Suppressor macrophage treated with lipopolysaccharide for 1 hour (primary cell): ENCODE results near the gene ABCA2.

Experiments used
- DNase-seq, 3 donors: peaks; one replicate each; pipeline ENCODE4 v3.0.0-alpha.2; 2020 to 2022

ABCA2 gene, protein sequence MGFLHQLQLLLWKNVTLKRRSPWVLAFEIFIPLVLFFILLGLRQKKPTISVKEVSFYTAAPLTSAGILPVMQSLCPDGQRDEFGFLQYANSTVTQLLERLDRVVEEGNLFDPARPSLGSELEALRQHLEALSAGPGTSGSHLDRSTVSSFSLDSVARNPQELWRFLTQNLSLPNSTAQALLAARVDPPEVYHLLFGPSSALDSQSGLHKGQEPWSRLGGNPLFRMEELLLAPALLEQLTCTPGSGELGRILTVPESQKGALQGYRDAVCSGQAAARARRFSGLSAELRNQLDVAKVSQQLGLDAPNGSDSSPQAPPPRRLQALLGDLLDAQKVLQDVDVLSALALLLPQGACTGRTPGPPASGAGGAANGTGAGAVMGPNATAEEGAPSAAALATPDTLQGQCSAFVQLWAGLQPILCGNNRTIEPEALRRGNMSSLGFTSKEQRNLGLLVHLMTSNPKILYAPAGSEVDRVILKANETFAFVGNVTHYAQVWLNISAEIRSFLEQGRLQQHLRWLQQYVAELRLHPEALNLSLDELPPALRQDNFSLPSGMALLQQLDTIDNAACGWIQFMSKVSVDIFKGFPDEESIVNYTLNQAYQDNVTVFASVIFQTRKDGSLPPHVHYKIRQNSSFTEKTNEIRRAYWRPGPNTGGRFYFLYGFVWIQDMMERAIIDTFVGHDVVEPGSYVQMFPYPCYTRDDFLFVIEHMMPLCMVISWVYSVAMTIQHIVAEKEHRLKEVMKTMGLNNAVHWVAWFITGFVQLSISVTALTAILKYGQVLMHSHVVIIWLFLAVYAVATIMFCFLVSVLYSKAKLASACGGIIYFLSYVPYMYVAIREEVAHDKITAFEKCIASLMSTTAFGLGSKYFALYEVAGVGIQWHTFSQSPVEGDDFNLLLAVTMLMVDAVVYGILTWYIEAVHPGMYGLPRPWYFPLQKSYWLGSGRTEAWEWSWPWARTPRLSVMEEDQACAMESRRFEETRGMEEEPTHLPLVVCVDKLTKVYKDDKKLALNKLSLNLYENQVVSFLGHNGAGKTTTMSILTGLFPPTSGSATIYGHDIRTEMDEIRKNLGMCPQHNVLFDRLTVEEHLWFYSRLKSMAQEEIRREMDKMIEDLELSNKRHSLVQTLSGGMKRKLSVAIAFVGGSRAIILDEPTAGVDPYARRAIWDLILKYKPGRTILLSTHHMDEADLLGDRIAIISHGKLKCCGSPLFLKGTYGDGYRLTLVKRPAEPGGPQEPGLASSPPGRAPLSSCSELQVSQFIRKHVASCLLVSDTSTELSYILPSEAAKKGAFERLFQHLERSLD (N-terminal part only)

DNA sequence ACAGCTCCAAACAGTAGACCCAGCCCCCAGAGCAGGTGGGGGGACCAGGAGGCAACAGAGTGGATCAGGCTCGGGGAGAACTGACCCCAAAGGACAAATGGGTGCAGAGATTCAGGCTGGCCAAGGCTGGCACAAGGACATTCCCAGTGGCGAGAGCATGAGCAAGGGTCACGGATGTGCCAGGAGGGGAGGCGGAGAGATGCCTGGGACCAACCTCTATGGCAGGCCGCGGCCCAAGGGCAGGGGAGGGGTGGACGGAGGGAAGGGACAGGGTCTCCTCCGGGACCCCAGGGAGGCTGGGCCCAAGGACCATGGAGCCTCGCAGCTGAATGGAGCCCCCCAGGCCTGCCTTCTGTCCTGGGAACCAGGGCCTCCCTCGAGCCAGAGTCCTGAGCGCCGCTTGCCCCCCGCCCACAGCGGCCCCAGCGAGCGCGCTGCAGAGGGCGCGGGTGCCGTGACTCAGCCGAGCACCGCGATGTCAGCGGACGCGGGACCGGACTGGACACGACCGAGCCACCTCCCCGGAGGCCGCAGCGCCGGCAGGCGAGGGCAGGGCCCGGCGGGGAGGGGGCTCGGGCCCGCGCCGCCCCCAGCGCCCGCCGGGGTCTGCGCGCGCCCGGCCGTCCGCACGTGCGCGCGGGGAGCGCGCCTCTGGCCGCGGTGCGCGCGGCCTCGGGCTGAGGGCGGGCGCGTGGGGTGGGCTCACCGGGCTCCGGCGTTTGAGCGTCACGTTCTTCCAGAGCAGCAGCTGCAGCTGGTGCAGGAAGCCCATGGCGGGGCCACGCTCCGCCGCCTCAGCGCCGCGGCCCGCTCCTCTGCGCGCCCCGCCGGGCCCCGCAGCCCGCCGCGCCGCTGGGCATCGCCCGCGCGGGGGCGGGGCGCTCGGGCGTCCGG is at the start of gene ABCA2:
TSS of gene ABCA2 (minus strand) at position 869 of the 894 bp plus-strand sequence. CDS start at position 772, 97 bp downstream.
- DNase-seq, result peak in 2 of 3 donors; percentile 30 to 54

DNA sequence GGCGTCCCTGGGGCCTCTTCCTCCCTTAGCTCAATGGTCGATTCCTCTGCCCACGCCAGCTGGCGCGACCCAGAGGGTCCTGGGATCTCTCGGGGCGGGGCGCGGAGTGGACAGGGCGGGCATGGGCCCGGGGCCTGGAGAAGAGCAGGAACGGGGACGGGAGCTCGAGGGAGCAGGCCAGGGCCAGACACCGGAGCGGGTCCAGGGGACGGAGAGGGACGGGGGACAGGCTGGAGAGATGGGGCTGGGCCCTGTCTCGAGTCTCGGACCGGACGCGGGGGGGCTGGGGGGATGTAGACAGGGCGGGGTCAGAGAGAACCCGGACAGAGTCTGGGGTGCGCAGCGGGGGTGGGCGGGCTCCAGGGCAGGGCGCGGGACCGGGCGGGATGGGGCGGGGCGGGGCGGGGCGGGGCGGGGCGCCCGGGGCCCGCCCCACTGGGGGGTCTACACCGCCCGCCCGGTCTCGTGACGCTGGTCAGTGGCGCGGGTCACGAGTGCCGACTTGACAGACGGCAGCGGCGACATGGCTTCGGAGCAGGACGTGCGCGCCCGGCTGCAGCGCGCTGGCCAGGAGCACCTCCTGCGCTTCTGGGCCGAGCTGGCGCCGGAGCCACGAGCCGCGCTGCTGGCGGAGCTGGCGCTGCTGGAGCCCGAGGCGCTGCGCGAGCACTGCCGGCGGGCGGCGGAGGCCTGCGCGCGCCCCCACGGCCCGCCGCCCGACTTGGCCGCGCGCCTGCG is 49.1 kb upstream of the ABCA2 start, which contains the start of gene UAP1L1:
TSS of gene UAP1L1 (plus strand) at position 508 of the 738 bp plus-strand sequence. CDS start at position 524, 16 bp downstream.
- peak; percentile 64 to 83 (median 76) for DNase-seq

DNA sequence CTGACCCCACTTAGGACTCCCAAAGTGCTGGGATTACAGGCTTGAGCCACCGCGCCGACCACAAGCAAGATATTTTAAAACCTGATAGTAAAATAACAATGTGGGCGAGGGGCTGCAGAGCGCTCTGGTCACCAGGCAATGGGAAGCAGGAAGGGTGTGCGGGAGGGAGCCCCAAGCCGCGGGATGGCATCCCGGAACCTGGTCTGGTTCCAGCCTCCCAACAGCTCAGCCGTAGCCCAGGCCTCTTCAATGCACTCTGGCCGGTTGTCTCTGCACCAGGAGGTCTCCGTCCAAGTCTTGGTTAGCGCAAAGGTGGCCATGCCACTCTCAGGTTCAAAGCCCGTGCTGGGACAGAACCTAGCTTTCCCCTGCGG is 48.6 kb upstream of the ABCA2 start:
- DNase-seq, result no peak

DNA sequence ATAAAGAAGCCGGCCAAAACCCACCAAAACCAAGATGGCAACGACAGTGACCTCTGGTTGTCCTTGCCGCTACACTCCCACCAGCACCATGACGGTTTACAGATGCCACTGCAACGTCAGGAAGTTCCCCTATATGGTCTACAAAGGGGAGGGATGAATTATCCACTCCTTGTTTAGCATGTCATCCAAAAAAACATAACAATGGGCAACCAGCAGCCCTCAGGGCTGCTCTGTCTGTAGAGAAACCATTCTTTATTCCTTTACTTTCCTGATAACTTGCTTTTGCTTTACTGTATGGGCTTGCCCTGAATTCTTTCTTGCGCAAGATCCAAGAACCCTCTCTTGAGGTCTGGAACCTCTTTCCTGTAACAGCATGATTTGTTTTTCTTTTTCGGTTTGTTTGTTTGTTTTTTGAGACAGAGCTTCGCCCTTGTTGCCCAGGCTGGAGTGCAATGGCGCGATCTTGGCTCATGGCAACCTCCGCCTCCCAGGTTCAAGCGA is 47.3 kb upstream of the ABCA2 start:
- DNase-seq, result peak; percentile 40 to 53 (median 51)

DNA sequence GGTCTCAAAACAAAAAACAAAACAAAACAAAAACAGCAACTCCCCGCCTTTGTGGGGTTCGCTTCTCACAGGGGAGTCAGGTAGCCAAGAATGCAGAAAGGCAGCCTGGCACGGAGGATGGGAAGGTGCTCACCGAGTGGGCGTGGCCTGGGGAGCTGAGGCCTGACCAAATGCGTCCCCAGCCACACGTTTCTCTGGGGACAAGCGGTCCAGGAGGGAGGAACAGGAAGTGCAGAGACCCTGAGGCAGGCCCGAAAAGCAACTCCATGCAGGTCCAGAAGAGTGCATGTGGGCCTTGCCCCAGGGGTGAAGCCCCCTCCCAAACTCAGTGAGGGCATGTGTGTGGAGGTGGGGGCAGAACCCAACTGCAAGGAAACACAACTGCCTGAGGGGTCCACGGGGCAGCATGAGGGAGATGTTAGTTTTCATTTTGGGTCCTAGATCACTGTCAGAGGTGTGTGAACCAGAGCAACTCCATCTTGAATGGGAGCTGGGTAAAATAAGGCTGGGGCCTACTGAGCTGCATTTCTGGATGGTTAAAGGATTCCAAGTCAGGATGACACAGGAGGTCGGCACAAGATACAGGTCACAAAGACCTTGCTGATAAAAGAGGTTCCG is 46.7 kb upstream of the ABCA2 start:
- no peak for DNase-seq

DNA sequence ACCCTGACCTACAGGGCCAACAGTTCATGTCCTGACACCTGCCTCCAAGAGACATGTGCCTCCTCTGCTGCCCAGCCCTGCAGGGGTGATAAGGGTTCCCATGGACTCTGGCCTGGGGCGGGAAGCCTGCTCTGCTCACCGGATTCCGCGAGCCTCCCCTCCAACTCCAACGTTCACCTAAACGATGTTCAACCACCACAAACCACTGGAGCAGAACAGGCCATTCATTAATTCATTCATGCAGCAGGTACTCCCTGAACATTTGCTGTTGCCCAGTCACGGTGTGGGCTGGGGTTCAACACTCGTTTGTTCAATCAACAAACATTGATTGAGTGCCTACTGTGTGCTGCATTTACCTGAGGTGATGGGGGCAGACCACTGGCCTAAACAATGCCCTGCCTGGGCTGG is 46.0 kb upstream of the ABCA2 start:
- no peak for DNase-seq

DNA sequence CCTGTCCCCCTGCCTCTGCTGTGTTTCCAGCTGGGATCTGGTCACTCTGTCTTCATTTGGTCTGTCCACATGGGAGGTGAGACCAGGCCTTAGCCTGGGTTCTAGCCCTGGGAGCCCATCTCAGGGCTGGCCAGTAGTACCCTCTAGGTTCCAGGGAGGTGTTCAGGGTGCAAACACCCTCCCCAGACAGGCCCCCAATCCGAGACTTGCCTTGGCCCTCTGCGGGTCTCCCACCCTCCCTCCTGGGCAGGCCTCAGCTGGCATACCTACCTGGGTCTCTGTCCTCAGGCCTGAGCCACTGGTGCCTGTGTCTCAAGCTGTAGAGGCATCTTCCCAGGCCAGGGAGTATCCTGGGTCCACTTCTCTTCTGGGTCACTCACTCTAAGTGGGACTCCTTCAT is 43.2 kb upstream of the ABCA2 start:
- DNase-seq, result no peak

DNA sequence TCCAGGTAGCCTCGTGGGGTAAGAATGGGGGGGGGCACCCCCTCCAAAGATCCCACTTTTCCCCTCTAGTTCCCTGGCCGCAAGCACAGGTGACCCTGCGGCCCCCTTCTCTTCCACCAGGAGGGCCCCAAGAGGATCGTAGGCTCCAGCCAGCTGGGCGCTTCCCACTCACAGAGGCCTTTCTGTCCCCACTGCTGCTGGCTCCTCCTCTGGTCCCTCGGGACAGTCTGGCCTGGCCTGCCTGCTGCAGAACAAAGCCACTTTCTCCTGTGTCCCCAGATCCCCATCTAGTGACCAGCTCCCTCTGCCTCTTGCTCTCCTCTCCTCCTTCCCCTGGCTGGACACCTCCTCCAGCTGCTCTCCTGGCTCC is 42.9 kb upstream of the ABCA2 start:
- DNase-seq, result peak in 1 of 3 donors; percentile 49

DNA sequence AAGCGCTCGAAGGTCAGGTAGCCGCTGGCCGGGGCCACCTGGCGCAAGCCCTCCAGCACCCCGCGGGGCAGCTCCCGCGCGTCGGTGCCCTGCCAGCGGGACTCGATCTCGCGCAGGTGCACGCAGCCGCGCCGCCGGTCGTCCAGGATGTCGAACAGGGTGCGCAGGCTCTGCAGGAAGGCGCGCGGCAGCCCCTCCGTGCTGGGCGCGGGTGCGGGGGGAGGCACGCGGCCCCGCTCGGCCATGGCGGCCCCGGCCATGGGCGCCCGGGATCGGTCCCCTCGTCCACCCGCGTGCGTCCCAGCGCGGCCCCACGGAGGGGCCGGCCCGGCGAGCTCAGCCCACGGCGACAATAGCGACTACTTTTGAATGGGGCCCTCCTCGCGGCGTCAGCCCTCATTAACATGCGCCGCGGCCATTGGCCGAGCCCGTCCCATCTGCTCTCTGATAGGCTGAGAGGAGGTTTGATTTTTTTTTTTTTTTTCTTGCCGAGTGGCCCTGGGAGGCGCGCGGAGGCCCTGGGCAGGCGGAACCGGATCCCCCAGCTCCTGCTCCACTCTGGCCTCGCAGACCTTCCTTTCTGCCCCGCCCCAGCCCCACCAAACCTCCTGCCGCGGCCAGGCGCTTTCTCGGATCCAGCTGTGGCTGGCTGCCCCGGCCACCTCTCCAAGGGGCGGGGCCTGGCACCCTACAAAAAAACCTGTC is 42.3 kb upstream of the ABCA2 start, which contains the start of gene SAPCD2:
TSS of gene SAPCD2 (minus strand) at position 357 of the 705 bp plus-strand sequence. CDS start at position 260, 97 bp downstream.
- peak; percentile 95 for DNase-seq

DNA sequence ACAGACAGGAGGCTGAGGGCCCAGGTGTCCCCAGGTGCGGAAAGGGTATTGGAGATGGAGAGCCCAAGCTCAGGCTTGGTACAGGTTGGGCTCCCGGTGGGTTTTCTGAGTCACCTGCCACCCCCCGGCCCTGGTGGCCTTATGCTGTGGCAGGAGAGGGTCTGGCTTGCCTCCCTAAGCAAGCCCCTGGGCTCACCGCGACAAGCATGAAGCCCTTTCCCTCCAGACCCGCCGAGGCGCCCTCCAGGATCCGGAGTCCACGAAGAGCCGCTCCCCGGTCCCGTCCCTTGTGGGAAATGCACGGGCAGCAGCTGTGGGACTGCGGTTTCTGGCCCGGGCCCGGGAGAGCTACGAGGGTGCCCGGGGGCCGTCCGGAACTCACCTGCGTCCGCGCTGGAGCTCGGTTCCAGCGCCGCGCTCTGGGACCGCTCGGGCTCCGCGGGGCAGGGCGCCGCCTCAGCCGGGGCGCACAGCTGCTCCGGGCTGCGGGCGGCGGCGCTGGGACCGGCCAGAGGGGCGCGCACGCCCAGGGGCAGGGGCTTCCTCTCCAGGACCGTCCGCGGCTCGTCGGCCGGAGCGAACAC is 41.6 kb upstream of the ABCA2 start:
- peak in 1 of 3 donors; percentile 34 for DNase-seq

DNA sequence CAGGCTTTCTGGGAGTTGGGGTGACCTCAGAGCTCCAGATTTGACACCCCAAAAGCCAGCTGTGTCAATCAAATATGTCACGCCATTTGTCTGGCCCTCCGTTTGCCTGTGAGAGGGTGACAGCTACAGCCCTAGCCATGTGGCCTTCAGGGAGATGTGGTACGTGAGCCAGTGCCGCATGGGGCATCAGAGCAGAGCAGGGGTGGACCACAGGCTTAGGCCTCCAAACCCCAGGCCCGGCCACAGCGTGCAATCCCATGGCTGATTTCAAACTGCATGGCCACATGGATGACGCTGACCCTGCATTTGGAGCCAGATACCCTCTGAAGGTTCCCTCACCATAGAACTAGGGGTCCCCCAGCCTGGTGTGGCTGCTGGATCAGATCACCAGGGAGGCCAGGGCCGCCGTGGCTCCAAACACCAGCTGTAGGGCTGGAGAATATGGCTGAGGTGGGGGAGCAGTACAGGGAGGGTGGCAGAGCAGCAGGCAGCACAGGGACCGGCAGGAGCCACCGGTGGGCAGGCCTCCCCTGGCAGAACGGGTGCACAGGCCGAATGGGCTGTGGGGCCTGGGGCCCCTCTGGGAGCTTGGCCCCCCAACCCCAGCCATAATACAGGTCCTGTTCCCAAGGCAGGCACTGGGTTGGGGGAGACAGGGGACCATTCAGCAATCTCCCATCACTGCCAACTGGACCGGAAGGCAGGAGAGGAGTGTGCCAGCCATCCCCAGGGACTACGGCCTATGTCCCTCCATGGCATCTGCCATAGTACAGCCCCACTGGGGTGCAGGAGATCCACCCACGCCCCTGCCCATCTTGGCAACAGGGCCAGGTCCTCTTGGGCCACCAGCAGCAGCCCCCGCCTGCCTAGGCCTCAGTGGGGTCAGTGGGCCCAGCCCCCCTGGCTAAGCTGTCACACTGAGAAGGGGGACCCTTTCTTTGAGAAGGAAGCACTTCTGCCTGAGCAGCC is 40.8 kb upstream of the ABCA2 start:
- DNase-seq, result no peak

DNA sequence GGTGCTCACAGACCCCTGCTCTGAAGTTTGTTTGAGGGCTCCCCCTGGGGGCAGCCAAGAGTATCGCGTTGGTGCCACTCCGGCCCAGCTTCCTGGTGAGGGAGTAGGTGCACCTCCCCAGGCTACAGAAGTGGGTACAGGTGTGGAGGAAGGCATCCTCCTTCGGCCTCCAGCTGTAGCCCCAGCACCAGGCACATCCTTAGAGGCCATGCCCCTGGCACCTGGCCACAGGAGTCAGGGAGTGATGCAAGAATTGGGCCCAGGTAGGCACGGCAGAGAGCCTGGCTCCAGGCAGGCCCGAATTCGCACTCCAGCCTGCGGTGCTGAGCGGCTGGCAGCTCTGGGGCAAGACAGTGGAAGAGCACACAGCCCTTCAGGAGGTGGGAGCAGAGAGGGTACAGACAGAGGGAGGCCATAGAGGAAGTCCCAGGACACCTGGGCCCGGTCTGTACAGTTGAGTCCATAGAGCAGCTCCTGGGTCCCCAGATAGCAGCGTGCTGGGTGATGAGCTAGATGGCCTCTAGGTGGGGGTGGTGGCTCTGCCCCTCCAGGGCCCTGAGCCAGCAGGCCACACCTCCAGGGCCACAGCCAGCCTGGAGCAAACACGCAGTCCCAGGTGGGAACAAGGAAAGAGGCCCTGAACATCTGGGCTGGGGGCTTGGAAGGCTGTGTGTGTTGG is 40.0 kb upstream of the ABCA2 start:
- DNase-seq, result peak; percentile 85 to 89 (median 86)

DNA sequence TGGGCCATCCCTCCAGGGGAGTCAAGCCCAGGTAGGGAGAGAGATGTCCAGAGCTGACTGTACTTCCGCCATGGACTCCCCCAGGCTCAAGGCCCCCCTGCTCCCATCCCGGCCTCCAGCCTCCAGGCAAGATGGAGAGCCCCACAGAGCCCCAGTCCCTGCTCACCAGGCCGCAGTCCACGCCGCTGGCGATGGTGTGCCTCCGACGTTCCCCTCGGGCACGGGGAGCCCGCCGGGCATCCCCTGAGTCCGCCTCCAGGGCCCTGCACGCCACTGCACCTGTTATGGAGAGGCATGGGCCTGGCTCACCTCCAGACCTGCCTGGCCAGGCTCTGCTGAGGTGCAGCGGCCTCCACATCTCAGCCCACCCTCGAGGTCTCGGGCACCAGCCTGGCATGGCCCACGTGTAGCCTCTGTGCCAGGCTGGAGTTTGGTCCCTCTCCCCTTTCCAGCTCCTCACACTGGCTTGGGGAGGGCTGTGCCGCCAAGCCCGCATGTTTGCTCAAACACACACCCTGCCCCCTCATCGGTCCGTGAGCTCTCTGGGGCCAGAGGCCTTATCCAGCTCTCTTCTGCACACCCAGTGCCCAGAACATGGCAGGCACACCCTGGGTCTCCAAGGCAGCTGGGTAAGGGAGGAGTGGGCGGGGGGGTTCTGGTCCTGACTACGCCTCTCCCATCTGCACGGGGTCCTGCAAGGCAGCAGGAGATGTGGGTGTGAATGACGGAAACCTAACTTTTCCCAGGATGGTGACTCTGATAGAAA is 38.2 kb upstream of the ABCA2 start:
- DNase-seq, result no peak

DNA sequence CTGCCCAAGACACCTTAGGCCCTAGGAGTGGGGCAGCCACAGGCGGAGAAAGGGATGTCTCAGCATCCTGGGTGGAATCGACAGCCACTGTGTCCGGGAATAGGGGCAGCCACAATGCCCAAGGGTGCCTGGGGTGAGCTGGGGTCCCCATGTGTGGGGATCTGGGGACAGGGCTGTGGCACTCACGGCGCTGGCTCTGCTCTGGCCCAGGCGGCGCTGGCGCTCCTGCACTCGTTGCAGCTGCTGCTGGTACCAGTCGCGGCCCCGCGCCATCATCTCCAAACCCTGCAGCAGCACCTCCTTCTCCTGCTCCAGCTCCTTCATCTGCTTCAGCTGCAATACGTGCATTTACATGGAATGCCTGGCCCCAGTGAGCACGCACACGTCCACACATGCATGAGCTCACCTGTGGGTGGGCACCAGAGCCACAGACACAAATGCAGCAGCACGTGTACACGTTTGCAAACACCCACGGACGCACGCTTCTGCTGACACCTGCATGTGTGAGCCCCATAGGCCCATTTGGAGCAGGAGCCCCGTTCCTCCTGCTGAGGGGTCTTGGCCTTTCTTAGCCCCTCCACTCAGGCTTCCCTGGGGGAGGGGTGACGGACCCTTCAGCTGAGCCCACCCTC is 37.4 kb upstream of the ABCA2 start:
- no peak for DNase-seq

DNA sequence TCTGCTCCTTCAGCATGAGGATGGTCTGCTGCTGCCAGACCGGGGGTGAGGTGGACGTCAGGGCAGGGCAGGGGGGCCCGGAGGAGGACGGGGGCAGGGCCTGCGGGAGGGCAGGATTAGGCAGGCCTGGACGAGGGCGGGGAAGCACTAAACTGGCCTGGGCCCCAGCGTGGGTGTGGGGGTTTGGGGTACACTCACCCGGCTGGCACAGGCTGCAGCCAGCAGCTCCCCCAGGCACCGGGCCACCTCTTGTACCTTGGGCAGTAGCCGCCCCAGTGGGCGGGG is 36.8 kb upstream of the ABCA2 start:
- no peak for DNase-seq
